Osteoblast (primary cell): ENCODE results near the gene WDTC1. TPM values are rescaled to one million over a fixed set of nuclear protein-coding genes. Genes with fewer than 3 reads are reported as not detected.
"Not testable (repeated sequence)": the region's sequence is repeated elsewhere in the genome, so short reads cannot be mapped to it uniquely, and the experiment has no call there.

Experiments
- DNase-seq: peaks from one replicate; pipeline ENCODE4 v3.0.0; 2011; ENCODE audit warnings: low spot score, mixed read lengths; ENCODE audit not compliant: insufficient read length; ENCODE audit errors: missing footprints
- H2AFZ ChIP-seq: 2 replicates; pipeline ENCODE4 v1.6.0; 2011; ENCODE audit warnings: mild to moderate bottlenecking, low read length
- H3K27ac ChIP-seq: 2 replicates; pipeline ENCODE4 v1.5.1; 2011; ENCODE audit warnings: mild to moderate bottlenecking, low read depth, low read length, moderate library complexity
- H3K27me3 ChIP-seq: 2 replicates; pipeline ENCODE4 v1.6.0; 2012; ENCODE audit warnings: mild to moderate bottlenecking, control low read depth, inconsistent platforms, low read length, moderate library complexity; ENCODE audit not compliant: insufficient read depth
- H3K36me3 ChIP-seq: 2 replicates; pipeline ENCODE4 v1.5.1; 2011; ENCODE audit warnings: mild to moderate bottlenecking, low read length, control low read depth, moderate library complexity; ENCODE audit not compliant: insufficient read depth
- H3K4me1 ChIP-seq: 2 replicates; pipeline ENCODE4 v1.5.1; 2011; ENCODE audit warnings: mild to moderate bottlenecking, low read length, control low read depth, moderate library complexity; ENCODE audit not compliant: insufficient read depth
- H3K4me2 ChIP-seq: 2 replicates; pipeline ENCODE4 v1.6.0; 2011; ENCODE audit warnings: mild to moderate bottlenecking, low read length; ENCODE audit not compliant: insufficient read depth
- H3K4me3 ChIP-seq: fragments of 200-600 bp; sonication (generic); 3 replicates; pipeline ENCODE4 v1.5.1; 2012; ENCODE audit warnings: mild to moderate bottlenecking, low read length, inconsistent platforms; ENCODE audit not compliant: insufficient read depth
- H3K79me2 ChIP-seq: 2 replicates; pipeline ENCODE4 v1.6.0; 2012; ENCODE audit warnings: mild to moderate bottlenecking, low read length, control low read depth, inconsistent platforms; ENCODE audit not compliant: insufficient read depth
- H3K9me3 ChIP-seq: 2 replicates; pipeline ENCODE4 v1.5.1; 2011; ENCODE audit warnings: low read depth, low read length, control low read depth
- H4K20me1 ChIP-seq: 2 replicates; pipeline ENCODE4 v1.6.0; 2012; ENCODE audit warnings: mild to moderate bottlenecking, low read length, control low read depth; ENCODE audit not compliant: insufficient read depth
- total RNA-seq: library from RNA; depleted of rRNA; stranded (reverse); fragments of >200 nt; gene quantifications from 2 replicates; pipeline ENCODE4 v1.2.3, GENCODE V29; 2012
- TF ChIP-seq, protein P1 (sequence below): IDR thresholded peaks from 2 replicates; pipeline ENCODE4 v1.5.1; 2011; ENCODE audit warnings: mild to moderate bottlenecking, low read depth, low read length, moderate library complexity; ENCODE audit errors: extremely low read depth

The WDTC1 gene
- total RNA-seq, 1 donor = 34.4 TPM

DNA sequence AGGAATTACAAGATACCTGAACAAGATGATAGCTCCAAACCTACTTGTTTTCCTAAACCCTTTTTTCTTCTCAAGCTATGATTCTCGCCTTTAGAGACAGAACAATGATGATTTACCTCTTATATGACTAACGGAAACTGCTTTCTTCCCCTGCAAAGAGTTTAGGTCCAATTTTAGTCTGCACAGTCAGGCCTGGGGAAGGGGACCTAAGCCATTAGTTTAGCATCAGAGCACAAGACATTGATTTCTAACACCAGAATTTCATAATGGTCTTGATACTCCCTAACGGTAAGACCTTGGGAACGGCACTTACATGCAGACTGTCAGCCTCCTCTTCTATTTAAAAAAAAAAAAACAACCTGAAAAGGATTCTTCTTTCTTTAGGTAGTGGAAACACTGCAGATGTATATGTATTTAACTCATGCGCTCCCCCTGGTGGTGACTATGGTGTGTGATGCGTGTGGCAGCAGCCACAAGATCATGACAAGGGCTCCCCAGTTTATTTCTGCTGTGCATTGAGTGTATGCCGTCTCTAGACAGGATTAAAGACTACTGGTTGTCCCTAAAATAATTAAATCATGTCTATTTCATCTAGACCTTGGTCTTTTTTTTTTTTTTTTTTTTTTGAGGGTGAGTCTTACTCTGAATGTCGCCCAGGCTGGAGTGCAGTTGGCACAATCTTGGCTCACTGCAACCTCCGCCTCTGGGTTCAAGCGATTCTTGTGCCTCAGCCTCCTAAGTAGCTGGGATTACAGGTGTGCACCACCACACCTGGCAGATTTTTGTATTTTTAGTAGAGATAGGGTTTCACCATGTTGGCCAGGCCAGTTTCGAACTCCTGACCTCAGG, 50.2 kb downstream of the WDTC1 start:
- TF ChIP-seq, protein P1, sequence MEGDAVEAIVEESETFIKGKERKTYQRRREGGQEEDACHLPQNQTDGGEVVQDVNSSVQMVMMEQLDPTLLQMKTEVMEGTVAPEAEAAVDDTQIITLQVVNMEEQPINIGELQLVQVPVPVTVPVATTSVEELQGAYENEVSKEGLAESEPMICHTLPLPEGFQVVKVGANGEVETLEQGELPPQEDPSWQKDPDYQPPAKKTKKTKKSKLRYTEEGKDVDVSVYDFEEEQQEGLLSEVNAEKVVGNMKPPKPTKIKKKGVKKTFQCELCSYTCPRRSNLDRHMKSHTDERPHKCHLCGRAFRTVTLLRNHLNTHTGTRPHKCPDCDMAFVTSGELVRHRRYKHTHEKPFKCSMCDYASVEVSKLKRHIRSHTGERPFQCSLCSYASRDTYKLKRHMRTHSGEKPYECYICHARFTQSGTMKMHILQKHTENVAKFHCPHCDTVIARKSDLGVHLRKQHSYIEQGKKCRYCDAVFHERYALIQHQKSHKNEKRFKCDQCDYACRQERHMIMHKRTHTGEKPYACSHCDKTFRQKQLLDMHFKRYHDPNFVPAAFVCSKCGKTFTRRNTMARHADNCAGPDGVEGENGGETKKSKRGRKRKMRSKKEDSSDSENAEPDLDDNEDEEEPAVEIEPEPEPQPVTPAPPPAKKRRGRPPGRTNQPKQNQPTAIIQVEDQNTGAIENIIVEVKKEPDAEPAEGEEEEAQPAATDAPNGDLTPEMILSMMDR = peak; percentile 80
- Histone ChIP-seq H3K79me2 (no peaks in the 10 kb centered on the region), H3K36me3 (peaks cover 9% of the 10 kb centered on the region), H3K27ac (no peak overlapping the region), H4K20me1 (no peaks in the 10 kb centered on the region), H3K9me3 (no peaks in the 10 kb centered on the region), H3K27me3 (no peaks in the 10 kb centered on the region), H3K4me1 (no peaks in the 10 kb centered on the region), H2AFZ (no peak overlapping the region), H3K4me3 (no peak overlapping the region), H3K4me2 (no peak overlapping the region)
- peak; percentile 97 for DNase-seq

DNA sequence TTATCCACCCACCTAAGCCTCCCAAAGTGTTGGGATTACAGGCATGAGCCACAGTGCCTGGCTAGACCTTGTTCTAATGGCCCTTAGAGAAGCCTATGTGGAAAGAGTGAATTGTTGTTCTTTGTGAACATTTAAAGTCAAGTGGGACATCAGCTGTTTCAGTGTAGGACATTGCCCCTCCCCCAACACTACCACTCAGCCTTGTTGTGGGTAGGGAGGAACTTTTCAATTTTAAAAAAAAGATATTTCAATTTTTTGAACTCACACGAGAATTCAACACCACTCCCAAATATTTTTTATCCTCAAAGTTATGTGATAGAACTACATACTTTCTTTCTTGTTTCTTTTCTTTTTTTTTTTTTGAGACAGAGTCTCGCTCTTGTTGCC, 50.8 kb downstream of the WDTC1 start:
- Histone ChIP-seq H3K27ac (no peak overlapping the region), H3K36me3 (peaks cover 9% of the 10 kb centered on the region), H3K4me3 (no peak overlapping the region), H2AFZ (no peak overlapping the region), H4K20me1 (no peaks in the 10 kb centered on the region), H3K4me1 (no peaks in the 10 kb centered on the region), H3K9me3 (no peaks in the 10 kb centered on the region), H3K79me2 (no peaks in the 10 kb centered on the region), H3K27me3 (no peaks in the 10 kb centered on the region), H3K4me2 (no peak overlapping the region)
- no peak for DNase-seq
- TF ChIP-seq, protein P1 = no peak

DNA sequence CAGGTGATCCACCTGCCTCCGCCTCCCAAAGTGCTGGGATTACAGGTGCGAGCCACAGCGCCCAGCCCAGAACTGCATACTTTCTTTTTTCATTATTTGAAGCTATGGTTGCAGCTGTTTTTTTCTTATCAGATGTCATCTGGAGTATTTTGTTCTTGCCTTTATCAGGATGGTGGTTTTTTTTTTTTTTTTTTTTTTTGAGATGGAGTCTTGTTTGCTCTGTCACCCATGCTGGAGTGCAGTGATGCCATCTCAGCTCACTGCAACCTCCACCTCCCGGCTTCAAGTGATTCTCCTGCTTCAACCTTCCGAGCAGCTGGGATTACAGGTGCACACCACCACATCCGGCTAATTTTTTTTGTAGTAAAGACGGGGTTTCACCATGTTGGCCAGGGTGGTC, 51.4 kb downstream of the WDTC1 start:
- H3K4me2 ChIP-seq, H3K36me3 ChIP-seq, H2AFZ ChIP-seq, H3K4me1 ChIP-seq, H3K9me3 ChIP-seq, H3K79me2 ChIP-seq, H3K27ac ChIP-seq, H3K27me3 ChIP-seq, H3K4me3 ChIP-seq, H4K20me1 ChIP-seq, DNase-seq: not testable (repeated sequence)

DNA sequence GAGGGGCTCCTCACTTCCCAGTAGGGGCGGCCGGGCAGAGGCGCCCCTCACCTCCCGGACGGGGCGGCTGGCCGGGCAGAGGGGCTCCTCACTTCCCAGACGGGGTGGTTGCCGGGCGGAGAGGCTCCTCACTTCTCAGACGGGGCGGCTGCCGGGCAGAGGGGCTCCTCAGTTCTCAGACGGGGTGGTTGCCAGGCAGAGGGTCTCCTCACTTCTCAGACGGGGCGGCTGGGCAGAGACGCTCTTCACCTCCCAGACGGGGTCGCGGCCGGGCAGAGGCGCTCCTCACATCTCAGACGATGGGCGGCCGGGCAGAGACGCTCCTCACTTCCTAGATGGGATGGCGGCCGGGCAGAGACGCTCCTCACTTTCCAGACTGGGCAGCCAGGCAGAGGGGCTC, 54.7 kb downstream of the WDTC1 start:
- not testable (repeated sequence) for H3K4me2 ChIP-seq, H3K4me1 ChIP-seq, H3K4me3 ChIP-seq, H2AFZ ChIP-seq, H3K27me3 ChIP-seq, H3K9me3 ChIP-seq, H3K27ac ChIP-seq, DNase-seq, H3K79me2 ChIP-seq, H4K20me1 ChIP-seq
- peaks cover 20% of the 10 kb centered on the region for H3K36me3 ChIP-seq

DNA sequence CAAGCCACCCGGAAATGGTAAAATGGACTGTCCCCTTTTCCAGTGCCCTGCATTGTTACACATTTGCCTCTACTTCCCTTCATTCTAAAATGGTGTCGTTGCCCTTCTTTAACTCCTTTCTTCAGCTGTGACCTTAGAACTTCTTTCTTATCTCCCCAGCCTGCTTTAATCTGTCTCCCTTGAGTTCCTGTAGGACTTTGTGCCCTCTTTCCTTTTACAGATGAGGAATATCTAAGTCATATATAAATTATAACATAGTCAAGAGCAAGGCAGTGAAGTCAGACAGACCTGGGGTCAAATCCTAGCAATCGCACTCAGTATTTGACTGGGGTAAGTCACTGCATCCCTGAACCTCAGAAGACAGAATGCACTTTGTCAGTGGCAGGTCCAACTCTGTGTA, 56.1 kb downstream of the WDTC1 start:
- no peaks in the 10 kb centered on the region for H4K20me1 ChIP-seq
- no peak for DNase-seq
- TF ChIP-seq, protein P1 = no peak
- H3K4me3 ChIP-seq = no peak overlapping the region
- H3K79me2 ChIP-seq = no peaks in the 10 kb centered on the region
- H3K27me3 ChIP-seq = no peaks in the 10 kb centered on the region
- H3K4me2 ChIP-seq = no peak overlapping the region
- H3K36me3 ChIP-seq = peaks cover 31% of the 10 kb centered on the region
- no peak overlapping the region for H2AFZ ChIP-seq
- H3K9me3 ChIP-seq = no peaks in the 10 kb centered on the region
- H3K27ac ChIP-seq = no peak overlapping the region
- peaks cover 6% of the 10 kb centered on the region for H3K4me1 ChIP-seq
